Endodermal cell (in vitro differentiated cells): ENCODE results near the gene PLBD2. TPM values are rescaled to one million over a fixed set of nuclear protein-coding genes. Genes with fewer than 3 reads are reported as not detected.

Source experiments
- DNase-seq: peaks from one replicate; pipeline ENCODE4 v3.0.0-alpha.2; 2017
- H3K27ac ChIP-seq: 2 replicates; pipeline ENCODE4 v1.5.1; 2013; ENCODE audit warnings: mild to moderate bottlenecking, low read depth, low read length, moderate library complexity
- H3K27me3 ChIP-seq: 2 replicates; pipeline ENCODE4 v1.6.1; 2013; ENCODE audit warnings: mild to moderate bottlenecking, low read length, moderate library complexity; ENCODE audit not compliant: insufficient read depth, control insufficient read depth, poor library complexity, severe bottlenecking
- H3K36me3 ChIP-seq: 2 replicates; pipeline ENCODE4 v1.7.0; 2013; ENCODE audit warnings: mild to moderate bottlenecking, low read length, moderate library complexity; ENCODE audit not compliant: control insufficient read depth, insufficient read depth
- H3K4me1 ChIP-seq: one replicate; pipeline ENCODE4 v1.7.0; 2013; ENCODE audit warnings: low read length; ENCODE audit not compliant: control insufficient read depth, insufficient read depth
- H3K4me3 ChIP-seq: 2 replicates; pipeline ENCODE4 v1.5.1; 2013; ENCODE audit warnings: mild to moderate bottlenecking, low read length, moderate library complexity
- H3K9ac ChIP-seq: 2 replicates; pipeline ENCODE4 v1.6.1; 2013; ENCODE audit warnings: mild to moderate bottlenecking, low read length, moderate library complexity; ENCODE audit not compliant: poor library complexity, severe bottlenecking; ENCODE audit errors: extremely low read depth
- H3K9me3 ChIP-seq: 2 replicates; pipeline ENCODE4 v1.6.1; 2013; ENCODE audit warnings: mild to moderate bottlenecking, low read length, moderate library complexity; ENCODE audit not compliant: control insufficient read depth
- H3K27ac Mint-ChIP-seq: 2 replicates; pipeline ENCODE4 v1.8.0; 2020; ENCODE audit warnings: mixed read lengths
- H3K27me3 Mint-ChIP-seq: 2 replicates; pipeline ENCODE4 v1.8.0; 2021; ENCODE audit warnings: mild to moderate bottlenecking, mixed read lengths; ENCODE audit not compliant: insufficient read depth
- H3K36me3 Mint-ChIP-seq: 2 replicates; pipeline ENCODE4 v1.8.0; 2020; ENCODE audit warnings: low read depth, mixed read lengths
- H3K4me1 Mint-ChIP-seq: 2 replicates; pipeline ENCODE4 v1.8.0; 2020; ENCODE audit warnings: mixed read lengths
- H3K4me3 Mint-ChIP-seq: 2 replicates; pipeline ENCODE4 v1.8.0; 2020; ENCODE audit warnings: mild to moderate bottlenecking, moderate library complexity, mixed read lengths
- H3K9me3 Mint-ChIP-seq: 2 replicates; pipeline ENCODE4 v1.8.0; 2020; ENCODE audit warnings: mild to moderate bottlenecking, mixed read lengths
- CTCF ChIP-seq: fragments of 200-600 bp; sonication (generic); conservative IDR thresholded peaks from 2 replicates; pipeline ENCODE4 v1.5.0; 2021; ENCODE audit warnings: antibody characterized with exemption, mild to moderate bottlenecking
- WGBS, 2 experiments: methylation state at CpG; one replicate each; pipeline versions ENCODE4 v1.1.5 to v1.1.7; 2013; ENCODE audit warnings: missing lambda C conversion rate in 2 of 2, mixed read lengths in 1 of 2; ENCODE audit not compliant: insufficient coverage in 1 of 2, insufficient read length in 1 of 2; 5-methylcytosine and 5-hydroxymethylcytosine counted together
- total RNA-seq, 2 donors: library from RNA; stranded (reverse); fragmentation: NEBNext Ultra II Directional in 1 of 2; extraction: Animal tissue kit (Norgen Biotek cat#: 25700) in 1 of 2; gene quantifications; 2 replicates in 1 of 2; 3 replicates in 1 of 2; pipeline ENCODE4 v1.2.1, GENCODE V29; 2021

Gene PLBD2
- total RNA-seq, 2 donors from 2014 or later = 19.6 to 27.6 TPM

DNA sequence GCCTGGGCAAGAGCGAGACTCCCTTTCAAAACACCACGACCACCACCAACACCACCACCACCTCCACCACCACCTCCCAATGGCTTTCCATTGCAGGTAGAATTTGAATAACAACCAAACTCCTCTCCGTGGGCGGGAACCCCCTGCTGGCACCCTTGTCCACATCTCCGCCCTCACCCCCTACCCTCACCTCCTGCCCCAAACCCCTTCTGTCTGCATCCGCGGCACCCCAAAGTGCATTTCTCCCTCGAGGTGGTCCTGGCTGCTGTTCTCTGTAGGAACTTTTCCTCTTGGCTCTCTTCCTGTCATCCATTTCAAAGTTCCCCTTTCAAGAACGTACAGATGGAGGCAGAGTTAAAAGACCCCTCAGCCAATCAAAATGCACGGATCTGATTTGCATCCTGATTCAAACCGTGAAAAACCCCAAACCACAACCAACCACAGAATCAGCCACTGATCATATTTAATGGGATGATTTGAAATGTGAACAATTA is 67.6 kb downstream of the PLBD2 start:
- Mint-ChIP-seq H3K27me3 (peaks cover 13% of the 10 kb centered on the region), H3K27ac (no peak overlapping the region), H3K36me3 (no peaks in the 10 kb centered on the region), H3K4me3 (peak overlapping the region; percentile 27), H3K4me1 (peaks cover 11% of the 10 kb centered on the region), H3K9me3 (peaks cover 5% of the 10 kb centered on the region)
- Histone ChIP-seq H3K27ac (no peak overlapping the region), H3K9me3 (no peaks in the 10 kb centered on the region), H3K4me3 (no peak overlapping the region), H3K9ac (no peak overlapping the region), H3K27me3 (no peaks in the 10 kb centered on the region), H3K4me1 (peaks cover 3% of the 10 kb centered on the region), H3K36me3 (no peaks in the 10 kb centered on the region)
- DNase-seq = peak; percentile 82
- TF ChIP-seq CTCF = no peak
- WGBS, 2 experiments = 35% methylated on average over 11 of the region's 11 CpGs; no CpG with 5 or more reads in 1 of the 2 experiments

DNA sequence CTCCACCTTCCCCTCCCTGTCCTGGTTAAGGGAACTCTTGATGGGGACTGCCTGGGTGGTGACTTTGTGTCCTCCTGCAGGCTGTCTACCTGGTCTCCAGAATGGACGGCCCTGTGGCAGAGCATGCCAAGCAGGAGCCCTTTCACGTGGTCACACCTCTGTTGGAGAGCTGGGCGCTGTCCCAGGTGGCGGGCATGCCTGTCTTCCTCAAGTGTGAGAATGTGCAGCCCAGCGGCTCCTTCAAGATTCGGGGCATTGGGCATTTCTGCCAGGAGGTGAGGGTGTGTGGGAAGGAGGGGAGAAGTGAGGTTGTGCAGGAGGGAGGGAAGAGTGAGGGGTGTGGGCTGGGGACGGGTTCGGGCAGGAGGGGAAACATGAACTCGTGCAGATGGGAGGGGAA is 69.5 kb downstream of the PLBD2 start:
- no peaks in the 10 kb centered on the region for H3K36me3 Mint-ChIP-seq
- no peak overlapping the region for H3K4me3 Mint-ChIP-seq
- peak; percentile 54 for DNase-seq
- TF ChIP-seq CTCF = no peak
- peaks cover 5% of the 10 kb centered on the region for H3K4me1 Mint-ChIP-seq
- Histone ChIP-seq H3K27me3 (no peaks in the 10 kb centered on the region), H3K9ac (no peak overlapping the region), H3K27ac (no peak overlapping the region), H3K9me3 (no peaks in the 10 kb centered on the region), H3K4me3 (no peak overlapping the region), H3K36me3 (no peaks in the 10 kb centered on the region), H3K4me1 (no peaks in the 10 kb centered on the region)
- WGBS, 2 experiments = 80 to 87% methylated on average over 6 to 9 of the region's 9 CpGs
- no peak overlapping the region for H3K27ac Mint-ChIP-seq
- H3K9me3 Mint-ChIP-seq = peaks cover 5% of the 10 kb centered on the region
- H3K27me3 Mint-ChIP-seq = peaks cover 16% of the 10 kb centered on the region

- peaks cover 5% of the 10 kb centered on the region for H3K9me3 Mint-ChIP-seq
- 82% methylated on average over 1 of the region's 1 CpG; no CpG with 5 or more reads in 1 of the 2 experiments for WGBS, 2 experiments
- no peaks in the 10 kb centered on the region for H3K9me3 ChIP-seq
- no peak overlapping the region for H3K27ac ChIP-seq
- no peaks in the 10 kb centered on the region for H3K36me3 Mint-ChIP-seq
- H3K4me1 Mint-ChIP-seq = peaks cover 6% of the 10 kb centered on the region
- DNase-seq = no peak
- H3K27ac Mint-ChIP-seq = no peak overlapping the region
- H3K9ac ChIP-seq = no peak overlapping the region
- H3K27me3 Mint-ChIP-seq = peaks cover 16% of the 10 kb centered on the region
- H3K4me3 ChIP-seq = no peak overlapping the region
- no peaks in the 10 kb centered on the region for H3K36me3 ChIP-seq
- no peak overlapping the region for H3K4me3 Mint-ChIP-seq
- no peaks in the 10 kb centered on the region for H3K4me1 ChIP-seq
- TF ChIP-seq CTCF = no peak
- no peaks in the 10 kb centered on the region for H3K27me3 ChIP-seq
Observed at GRCh38 chr12:113428482-113428881, 70.1 kb downstream of the PLBD2 start.
